Measurements from ENCODE around the gene CRYBA2. TPM values are rescaled to one million over a fixed set of nuclear protein-coding genes. Genes with fewer than 3 reads are reported as not detected.
A peak's percentile ranks its signal among the peaks of the same experiment; 100 is the strongest.

Gene CRYBA2
- total and polyA plus RNA-seq, 2 donors (not counting 3 experiments of a cell fraction or from before 2014, with no cell fraction given), result not detected

- Histone ChIP-seq H3K9me1 (replicated peaks; ENCODE audit: control insufficient read depth, extremely low read depth, insufficient read depth, low read length) (no peaks in the 10 kb centered on the region), H3K9ac (replicated peaks; ENCODE audit: extremely low read depth, insufficient read depth, low read length) (no peak overlapping the region), H3K4me2 (ENCODE audit: insufficient read depth, low read length) (no peak overlapping the region), H2AFZ (ENCODE audit: low read depth, low read length) (no peak overlapping the region), H4K20me1 (replicated peaks; ENCODE audit: control insufficient read depth, extremely low read depth, insufficient read depth, low read length) (no peaks in the 10 kb centered on the region), H3K79me2 (ENCODE audit: control insufficient read depth, insufficient read depth, low read length) (no peaks in the 10 kb centered on the region), H3K9me3 (replicated peaks; ENCODE audit: control insufficient read depth, insufficient read depth, low read length) (no peaks in the 10 kb centered on the region), H3K4me3 (replicated peaks in 1 of 3; ENCODE audit: insufficient read depth in 1 of 3, low read depth in 1 of 3, low read length in 3 of 3) (no peak overlapping the region), H3K27me3 (ENCODE audit: control insufficient read depth in 2 of 2, insufficient read depth in 2 of 2, low read length in 2 of 2) (peaks cover 0 to 2% of the 10 kb centered on the region in 2 experiments), H3K4me1 (ENCODE audit: control insufficient read depth, extremely low read depth, insufficient read depth, low read length) (no peaks in the 10 kb centered on the region), H3K36me3 (ENCODE audit: control insufficient read depth in 2 of 2, extremely low read depth in 1 of 2, insufficient read depth in 2 of 2, low read length in 2 of 2) (no peaks in the 10 kb centered on the region), H3K27ac (ENCODE audit: insufficient read depth, low read depth, low read length) (no peak overlapping the region)
- intact Hi-C loops (cut with micrococcal nuclease) (no loop called here), dilution Hi-C loops (cut with MboI; ENCODE audit: extremely low pct_ligation_motif_present, low sequenced_read_pairs) (no loop called here)
- POLR2A ChIA-PET, result no interaction called here
- CTCF ChIA-PET, result interaction anchor here (0.6 to 2.7 kb wide), 9 partner anchors 10 to 144 kb away, joined by 3 to 27 read pairs (median 5); no protein-coding TSS in a partner anchor
- FAIRE-seq (no peak), DNase-seq (ENCODE audit: low read depth, low spot score) (no peak)
- BruUV-seq (replicated peaks), result no TSS peak
- no peak for TF ChIP-seq POLR2A (IDR thresholded peaks at IDR 0.05; ENCODE audit: low read depth, low read length)
- TF ChIP-seq, protein P1, sequence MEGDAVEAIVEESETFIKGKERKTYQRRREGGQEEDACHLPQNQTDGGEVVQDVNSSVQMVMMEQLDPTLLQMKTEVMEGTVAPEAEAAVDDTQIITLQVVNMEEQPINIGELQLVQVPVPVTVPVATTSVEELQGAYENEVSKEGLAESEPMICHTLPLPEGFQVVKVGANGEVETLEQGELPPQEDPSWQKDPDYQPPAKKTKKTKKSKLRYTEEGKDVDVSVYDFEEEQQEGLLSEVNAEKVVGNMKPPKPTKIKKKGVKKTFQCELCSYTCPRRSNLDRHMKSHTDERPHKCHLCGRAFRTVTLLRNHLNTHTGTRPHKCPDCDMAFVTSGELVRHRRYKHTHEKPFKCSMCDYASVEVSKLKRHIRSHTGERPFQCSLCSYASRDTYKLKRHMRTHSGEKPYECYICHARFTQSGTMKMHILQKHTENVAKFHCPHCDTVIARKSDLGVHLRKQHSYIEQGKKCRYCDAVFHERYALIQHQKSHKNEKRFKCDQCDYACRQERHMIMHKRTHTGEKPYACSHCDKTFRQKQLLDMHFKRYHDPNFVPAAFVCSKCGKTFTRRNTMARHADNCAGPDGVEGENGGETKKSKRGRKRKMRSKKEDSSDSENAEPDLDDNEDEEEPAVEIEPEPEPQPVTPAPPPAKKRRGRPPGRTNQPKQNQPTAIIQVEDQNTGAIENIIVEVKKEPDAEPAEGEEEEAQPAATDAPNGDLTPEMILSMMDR (IDR thresholded peaks at IDR 0.05; ENCODE audit: extremely low read depth in 1 of 2, insufficient read depth in 1 of 2, low read depth in 1 of 2, low read length in 2 of 2), result no peak
- TF ChIP-seq, protein P2, sequence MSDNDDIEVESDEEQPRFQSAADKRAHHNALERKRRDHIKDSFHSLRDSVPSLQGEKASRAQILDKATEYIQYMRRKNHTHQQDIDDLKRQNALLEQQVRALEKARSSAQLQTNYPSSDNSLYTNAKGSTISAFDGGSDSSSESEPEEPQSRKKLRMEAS (IDR thresholded peaks at IDR 0.05; ENCODE audit: insufficient read depth, insufficient read length), result no peak
These were observed 17.7 kb upstream of the CRYBA2 start for GRCh38 chr2:219010873-219011272.

- DNase-seq (ENCODE audit: low read depth, low spot score) (no peak), FAIRE-seq (no peak)
- Histone ChIP-seq H3K27ac (ENCODE audit: insufficient read depth, low read depth, low read length) (no peak overlapping the region), H3K36me3 (ENCODE audit: control insufficient read depth in 2 of 2, extremely low read depth in 1 of 2, insufficient read depth in 2 of 2, low read length in 2 of 2) (no peaks in the 10 kb centered on the region), H2AFZ (ENCODE audit: low read depth, low read length) (no peak overlapping the region), H3K4me3 (replicated peaks in 1 of 3; ENCODE audit: insufficient read depth in 1 of 3, low read depth in 1 of 3, low read length in 3 of 3) (no peak overlapping the region), H3K9me1 (replicated peaks; ENCODE audit: control insufficient read depth, extremely low read depth, insufficient read depth, low read length) (no peaks in the 10 kb centered on the region), H3K79me2 (ENCODE audit: control insufficient read depth, insufficient read depth, low read length) (no peaks in the 10 kb centered on the region), H3K27me3 (ENCODE audit: control insufficient read depth in 2 of 2, insufficient read depth in 2 of 2, low read length in 2 of 2) (peaks cover 0 to 2% of the 10 kb centered on the region in 2 experiments), H3K4me1 (ENCODE audit: control insufficient read depth, extremely low read depth, insufficient read depth, low read length) (no peaks in the 10 kb centered on the region), H3K4me2 (ENCODE audit: insufficient read depth, low read length) (no peak overlapping the region), H4K20me1 (replicated peaks; ENCODE audit: control insufficient read depth, extremely low read depth, insufficient read depth, low read length) (no peaks in the 10 kb centered on the region), H3K9ac (replicated peaks; ENCODE audit: extremely low read depth, insufficient read depth, low read length) (no peak overlapping the region), H3K9me3 (replicated peaks; ENCODE audit: control insufficient read depth, insufficient read depth, low read length) (no peaks in the 10 kb centered on the region)
- ChIA-PET CTCF (interaction anchor here (0.6 to 2.7 kb wide), 8 partner anchors 10 to 145 kb away, joined by 3 to 27 read pairs (median 6); no protein-coding TSS in a partner anchor), POLR2A (no interaction called here)
- TF ChIP-seq, protein P1 (IDR thresholded peaks at IDR 0.05; ENCODE audit: extremely low read depth in 1 of 2, insufficient read depth in 1 of 2, low read depth in 1 of 2, low read length in 2 of 2), result peak in 1 of 2 donors; percentile 26
- no peak for TF ChIP-seq POLR2AphosphoS5 (IDR thresholded peaks at IDR 0.05; ENCODE audit: insufficient read depth, low read depth, low read length)
- BruUV-seq (replicated peaks), result no TSS peak
- dilution Hi-C loops (cut with MboI; ENCODE audit: extremely low pct_ligation_motif_present, low sequenced_read_pairs) (no loop called here), intact Hi-C loops (cut with micrococcal nuclease) (no loop called here)
These were observed 17.0 kb upstream of the CRYBA2 start for GRCh38 chr2:219010162-219010756.
